Measurements from ENCODE around the gene TRIO.
"Not testable (repeated sequence)": the region's sequence is repeated elsewhere in the genome, so short reads cannot be mapped to it uniquely, and the experiment has no call there.

The TRIO gene

DNA sequence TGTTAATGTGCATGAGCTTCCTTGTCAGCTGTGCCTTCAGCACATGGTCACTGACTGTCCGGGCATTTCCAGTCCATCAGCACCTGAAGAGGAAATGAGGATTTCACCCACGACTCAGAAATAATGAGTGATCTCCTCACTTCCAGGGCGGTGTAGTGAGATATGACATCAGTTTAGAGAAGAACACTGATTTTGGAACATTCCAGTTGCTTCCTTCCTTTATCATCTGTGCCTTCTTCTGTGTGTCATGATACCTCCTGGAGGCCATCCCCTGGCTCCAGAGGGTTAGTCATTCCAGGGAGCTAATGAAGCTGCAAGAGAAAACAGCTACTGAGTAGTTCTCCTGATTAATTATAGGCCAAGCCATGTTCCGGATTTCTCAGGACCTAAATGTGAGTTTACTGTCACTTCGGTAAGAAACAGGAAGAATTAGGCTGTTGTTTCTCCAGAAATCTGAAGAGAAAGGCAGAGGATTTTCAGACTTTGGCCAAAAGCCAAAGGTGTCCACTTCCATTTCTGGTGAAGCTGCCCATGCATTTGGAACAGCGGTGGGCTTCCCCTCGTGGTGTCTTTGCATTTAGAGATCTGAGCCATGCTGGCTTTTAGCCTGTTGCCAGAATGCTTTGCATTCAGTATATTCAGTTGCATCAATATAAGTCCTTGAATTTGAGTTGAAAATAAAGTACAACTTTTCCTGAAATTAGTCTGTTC is 277.1 kb downstream of the TRIO start:
- H3K36me3 ChIP-seq (replicated peaks) = peaks cover 2% of the 10 kb centered on the region
- in situ Hi-C loops (cut with MboI; ENCODE audit: low sequenced_read_pairs) = no loop called here
- DNase-seq (ENCODE audit: low spot score in 2 of 2) = no peak

DNA sequence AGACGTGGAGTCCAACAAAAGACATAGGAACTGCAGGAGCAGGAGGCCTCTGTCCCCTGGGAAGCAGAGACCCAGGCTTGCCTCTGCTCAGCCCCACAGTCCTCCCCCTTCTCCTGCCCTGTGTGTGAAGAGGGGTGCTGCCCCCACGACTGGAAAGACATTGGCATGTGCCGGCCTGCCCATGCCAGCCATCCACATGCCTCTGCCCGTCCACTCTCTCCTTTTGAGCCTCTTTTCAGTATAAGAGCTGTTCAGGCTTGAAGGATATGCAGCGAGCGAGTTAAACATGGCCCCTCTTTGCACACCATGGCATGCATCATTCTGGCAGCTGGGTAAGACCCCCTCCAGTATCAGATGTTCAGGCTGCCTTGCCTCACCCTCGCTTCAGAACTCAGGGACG is 278.7 kb downstream of the TRIO start:
- no peaks in the 10 kb centered on the region; the same call in 1 of the 2 replicates for H3K36me3 ChIP-seq (replicated peaks)
- H3K27me3 ChIP-seq (ENCODE audit: low read depth) = no peaks in the 10 kb centered on the region
- H3K9me3 ChIP-seq = no peaks in the 10 kb centered on the region
- no peaks in the 10 kb centered on the region for H3K4me1 ChIP-seq
- DNase-seq (ENCODE audit: low spot score in 2 of 2) = no peak
- in situ Hi-C loops (cut with MboI; ENCODE audit: low sequenced_read_pairs) = no loop called here
- no peak overlapping the region for H3K4me3 ChIP-seq

More for the DNA sequence above, 277.1 kb downstream of the TRIO start:
- Histone ChIP-seq H3K4me1 (no peaks in the 10 kb centered on the region), H3K9me3 (no peaks in the 10 kb centered on the region), H3K4me3 (no peak overlapping the region), H3K27me3 (ENCODE audit: low read depth) (no peaks in the 10 kb centered on the region)

DNA sequence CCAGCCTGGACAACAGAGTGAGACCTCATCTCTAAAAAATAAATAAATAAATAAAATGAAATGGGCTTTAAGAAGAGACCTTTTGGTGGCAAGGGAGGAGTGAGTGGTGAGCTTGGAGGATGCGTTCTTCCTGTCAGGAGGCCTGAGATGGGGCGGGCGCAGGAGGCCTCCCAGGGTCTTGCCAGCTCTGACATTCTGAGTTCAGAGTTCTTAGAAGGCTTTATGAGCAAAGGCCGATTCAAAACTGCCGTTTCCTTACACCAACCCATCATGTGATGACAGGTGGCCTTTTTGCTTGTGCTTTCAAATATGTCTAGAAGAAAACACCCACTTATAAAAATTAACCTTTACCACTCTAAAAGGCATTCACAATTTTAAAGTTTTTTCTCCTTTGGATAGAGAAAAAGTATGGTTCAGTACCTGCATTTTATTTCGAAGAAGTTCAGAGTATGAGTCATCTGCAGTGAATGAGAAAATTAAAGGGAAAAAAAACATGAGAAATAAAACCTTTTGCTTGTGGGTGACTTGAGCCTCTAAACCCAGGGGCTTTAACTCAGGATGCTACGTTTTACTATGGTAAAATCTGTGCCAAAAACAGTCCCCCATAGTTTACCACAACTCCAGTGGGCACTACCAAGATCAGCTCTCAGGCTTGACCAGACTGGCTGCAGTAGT is 281.0 kb downstream of the TRIO start:
- H3K36me3 ChIP-seq (replicated peaks) = no peaks in the 10 kb centered on the region; the same call in 1 of the 2 replicates

DNA sequence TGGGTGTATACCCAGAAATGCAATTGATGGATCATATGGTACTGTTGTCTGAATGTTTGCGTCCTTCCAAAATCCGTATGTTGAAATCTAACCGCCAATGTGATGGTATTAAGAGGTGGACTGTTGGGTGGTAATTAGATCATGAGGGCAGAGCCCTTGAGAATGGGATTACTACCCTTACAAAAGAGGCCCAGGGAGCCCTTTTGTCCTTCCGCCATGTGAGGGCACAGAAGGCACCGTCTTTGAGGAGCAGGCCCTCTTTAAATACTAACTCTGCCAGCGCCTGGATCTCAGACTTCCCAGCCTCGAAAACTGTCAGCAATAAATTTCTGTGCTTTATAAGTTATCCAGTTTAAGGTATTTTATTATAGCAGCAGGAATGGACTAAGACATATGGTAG is 282.4 kb downstream of the TRIO start:
- Histone ChIP-seq H3K27me3 (ENCODE audit: low read depth) (no peaks in the 10 kb centered on the region), H3K4me1 (no peaks in the 10 kb centered on the region), H3K9me3 (no peaks in the 10 kb centered on the region), H3K36me3 (replicated peaks) (no peaks in the 10 kb centered on the region), H3K4me3 (no peak overlapping the region)
- in situ Hi-C loops (cut with MboI; ENCODE audit: low sequenced_read_pairs) = no loop called here
- DNase-seq (ENCODE audit: low spot score in 2 of 2) = no peak

More for the DNA sequence above, 281.0 kb downstream of the TRIO start:
- in situ Hi-C loops (cut with MboI; ENCODE audit: low sequenced_read_pairs) = no loop called here
- no peak for DNase-seq (ENCODE audit: low spot score in 2 of 2)
- no peaks in the 10 kb centered on the region for H3K4me1 ChIP-seq
- H3K4me3 ChIP-seq = no peak overlapping the region
- H3K27me3 ChIP-seq (ENCODE audit: low read depth) = no peaks in the 10 kb centered on the region
- H3K9me3 ChIP-seq = no peaks in the 10 kb centered on the region

DNA sequence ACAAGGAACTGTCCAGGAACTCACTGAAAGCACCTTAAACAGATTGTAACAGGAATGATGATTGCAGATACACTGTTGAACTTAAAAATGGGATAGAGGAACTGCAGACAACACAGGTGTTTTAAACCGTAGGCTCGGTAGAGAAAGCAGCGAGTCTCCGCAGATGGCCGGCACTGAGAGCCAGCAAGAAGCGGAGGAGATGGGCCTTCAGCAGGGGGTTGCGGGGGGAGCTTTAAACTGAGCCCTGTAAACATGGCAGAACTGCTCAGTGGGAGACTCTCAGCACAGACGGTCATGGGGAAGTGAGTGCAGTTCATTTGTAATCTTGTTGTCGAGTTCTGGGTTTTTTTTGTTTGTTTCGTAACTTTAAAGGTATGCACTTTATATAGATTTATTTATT is 283.4 kb downstream of the TRIO start:
- H3K36me3 ChIP-seq (replicated peaks) = no peaks in the 10 kb centered on the region
- no peak overlapping the region for H3K4me3 ChIP-seq
- H3K27me3 ChIP-seq (ENCODE audit: low read depth) = no peaks in the 10 kb centered on the region
- DNase-seq (ENCODE audit: low spot score in 2 of 2) = no peak
- in situ Hi-C loops (cut with MboI; ENCODE audit: low sequenced_read_pairs) = no loop called here
- H3K4me1 ChIP-seq = no peaks in the 10 kb centered on the region
- H3K9me3 ChIP-seq = no peaks in the 10 kb centered on the region

DNA sequence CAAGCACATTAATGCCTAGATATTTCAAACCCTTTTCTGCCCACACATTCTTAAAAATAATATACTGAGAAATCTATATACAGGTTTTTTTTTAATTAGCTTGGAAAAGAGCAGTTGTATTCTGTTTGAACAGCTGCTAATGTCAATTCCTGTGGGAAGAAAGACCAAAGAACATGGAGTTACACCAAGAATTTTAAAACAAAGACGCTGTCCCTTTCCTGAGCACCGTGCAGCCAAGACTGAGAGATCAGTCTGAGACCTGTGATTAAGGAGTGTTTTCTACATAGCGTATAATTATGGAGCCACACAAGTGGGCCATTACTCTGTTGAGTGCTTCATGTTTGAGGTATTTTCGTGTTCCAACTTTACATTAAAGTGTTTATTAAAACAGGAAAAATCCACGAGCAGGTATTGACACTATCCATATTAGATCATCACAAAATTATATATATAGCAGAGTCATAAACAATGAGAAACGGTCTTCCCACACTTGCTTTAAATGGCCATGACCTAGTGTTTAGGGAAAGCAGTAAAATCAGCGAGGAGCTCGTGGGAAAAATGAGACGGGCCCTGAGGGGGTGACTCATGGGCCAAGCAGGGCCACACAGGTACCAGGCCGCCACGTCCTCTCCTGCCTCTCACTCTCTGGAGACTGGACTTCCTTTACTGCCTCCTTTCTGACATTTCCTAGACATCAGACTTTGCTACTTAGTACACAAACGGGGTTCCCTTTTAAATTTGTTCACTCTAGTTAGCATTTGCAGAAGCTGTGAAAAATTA is 285.4 kb downstream of the TRIO start:
- DNase-seq (ENCODE audit: low spot score in 2 of 2) = no peak
- Histone ChIP-seq H3K36me3 (replicated peaks) (no peaks in the 10 kb centered on the region), H3K4me1 (no peaks in the 10 kb centered on the region), H3K4me3 (no peak overlapping the region), H3K27me3 (ENCODE audit: low read depth) (no peaks in the 10 kb centered on the region), H3K9me3 (no peaks in the 10 kb centered on the region)
- in situ Hi-C loops (cut with MboI; ENCODE audit: low sequenced_read_pairs) = no loop called here

DNA sequence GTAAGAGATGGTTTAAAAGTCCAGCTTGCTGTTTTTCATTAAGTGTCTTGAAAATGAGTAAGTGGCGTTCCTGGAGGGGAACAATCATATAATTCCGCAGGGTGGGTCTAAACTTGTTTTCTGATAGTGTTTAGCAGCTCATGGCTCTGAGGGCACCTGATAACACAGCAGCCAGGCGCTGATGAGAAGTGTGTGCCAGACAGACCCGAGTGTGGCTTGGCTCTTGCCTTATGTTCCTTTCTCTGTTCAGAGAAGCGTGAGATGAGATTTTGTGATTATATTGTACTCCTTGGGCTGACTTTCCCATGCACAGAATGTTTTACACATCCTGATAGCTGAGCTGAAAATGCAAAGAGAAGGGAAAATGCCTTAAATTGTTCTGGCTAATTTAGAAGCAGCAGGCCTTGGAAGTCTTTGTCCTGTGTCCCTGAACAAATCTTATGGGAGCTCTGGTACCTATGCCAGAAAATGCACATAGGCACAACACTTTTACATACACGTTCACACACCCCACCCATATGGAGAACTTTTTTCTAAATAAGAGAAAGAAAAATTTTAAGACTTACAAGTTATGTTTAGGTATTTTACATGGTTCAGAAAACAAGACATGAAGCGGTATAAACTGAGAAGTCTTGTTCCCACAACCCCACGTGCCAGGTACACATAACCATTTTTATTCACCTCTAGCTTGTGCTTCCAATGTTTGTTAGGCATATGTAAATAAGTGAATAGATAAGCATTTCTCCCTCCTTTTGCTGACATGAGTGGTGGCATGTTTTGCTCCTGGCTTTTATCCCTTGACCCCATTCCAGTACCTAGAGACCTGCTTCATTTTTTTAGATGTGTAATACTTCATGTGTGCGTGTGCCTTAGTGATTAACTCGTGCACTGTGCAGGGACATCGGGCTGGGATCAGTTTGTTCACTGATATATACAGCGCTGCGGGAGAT is 286.2 kb downstream of the TRIO start:
- no peaks in the 10 kb centered on the region for H3K36me3 ChIP-seq (replicated peaks)
- no peak for DNase-seq (ENCODE audit: low spot score in 2 of 2)
- no peaks in the 10 kb centered on the region for H3K9me3 ChIP-seq
- no peaks in the 10 kb centered on the region for H3K27me3 ChIP-seq (ENCODE audit: low read depth)
- in situ Hi-C loops (cut with MboI; ENCODE audit: low sequenced_read_pairs) = no loop called here
- no peaks in the 10 kb centered on the region for H3K4me1 ChIP-seq
- H3K4me3 ChIP-seq = no peak overlapping the region

DNA sequence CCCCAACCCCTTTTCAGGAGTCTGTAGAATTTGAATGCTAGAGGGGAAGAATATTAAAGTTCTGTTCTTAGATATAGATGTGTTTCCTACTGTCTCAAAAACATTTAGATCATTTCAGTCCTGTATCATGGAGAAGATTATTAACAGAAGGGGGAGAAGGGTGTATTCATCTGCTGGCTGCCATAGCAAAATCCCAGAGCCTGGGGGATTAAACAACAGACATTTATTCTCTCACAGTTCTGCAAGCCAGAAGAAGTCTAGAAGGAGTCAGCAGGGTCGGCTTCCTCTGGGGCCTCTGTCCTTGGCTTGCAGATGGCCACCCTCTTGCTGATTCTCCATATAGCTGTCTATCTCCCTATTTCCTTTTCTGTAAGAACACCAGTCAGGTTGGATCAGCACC is 288.4 kb downstream of the TRIO start:
- H3K4me3 ChIP-seq = no peak overlapping the region
- no peaks in the 10 kb centered on the region for H3K27me3 ChIP-seq (ENCODE audit: low read depth)
- H3K9me3 ChIP-seq = no peaks in the 10 kb centered on the region
- in situ Hi-C loops (cut with MboI; ENCODE audit: low sequenced_read_pairs) = no loop called here
- H3K4me1 ChIP-seq = no peaks in the 10 kb centered on the region
- DNase-seq (ENCODE audit: low spot score in 2 of 2) = no peak
- no peaks in the 10 kb centered on the region for H3K36me3 ChIP-seq (replicated peaks)

DNA sequence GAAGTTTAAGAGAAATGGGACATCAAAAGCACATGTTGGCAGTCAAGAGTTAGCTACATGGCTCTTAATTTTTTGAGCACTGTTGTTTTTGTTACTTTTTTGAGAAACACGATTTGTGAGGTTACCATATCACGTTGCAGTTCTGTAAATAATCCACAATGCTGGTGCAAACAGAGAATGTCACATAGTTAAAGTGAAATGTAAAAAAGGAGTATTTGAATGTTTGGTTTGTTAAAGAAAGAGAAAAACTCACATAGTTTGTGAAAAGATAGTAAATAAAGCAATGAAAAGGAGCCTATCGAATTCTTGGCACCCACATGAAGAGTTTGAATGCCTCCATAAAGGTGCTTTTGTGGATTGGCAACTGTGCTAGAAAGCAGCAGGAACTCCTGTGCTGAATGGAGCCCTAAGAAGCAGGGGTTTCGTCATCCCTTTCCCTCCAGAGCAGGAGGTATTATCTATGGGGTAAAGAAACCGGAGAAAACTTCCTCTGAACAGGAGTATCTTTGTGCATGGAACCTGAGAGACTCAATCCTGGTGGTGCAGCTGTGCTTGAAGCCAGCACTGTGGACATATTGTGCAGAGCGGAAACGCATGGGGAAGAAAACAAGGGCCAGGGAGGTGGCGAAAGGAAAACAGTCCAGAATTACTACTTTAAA is 289.9 kb downstream of the TRIO start:
- Histone ChIP-seq H3K27me3 (ENCODE audit: low read depth) (no peaks in the 10 kb centered on the region), H3K4me1 (no peaks in the 10 kb centered on the region), H3K36me3 (replicated peaks) (no peaks in the 10 kb centered on the region), H3K9me3 (no peaks in the 10 kb centered on the region), H3K4me3 (no peak overlapping the region)
- in situ Hi-C loops (cut with MboI; ENCODE audit: low sequenced_read_pairs) = no loop called here
- DNase-seq (ENCODE audit: low spot score in 2 of 2) = no peak

DNA sequence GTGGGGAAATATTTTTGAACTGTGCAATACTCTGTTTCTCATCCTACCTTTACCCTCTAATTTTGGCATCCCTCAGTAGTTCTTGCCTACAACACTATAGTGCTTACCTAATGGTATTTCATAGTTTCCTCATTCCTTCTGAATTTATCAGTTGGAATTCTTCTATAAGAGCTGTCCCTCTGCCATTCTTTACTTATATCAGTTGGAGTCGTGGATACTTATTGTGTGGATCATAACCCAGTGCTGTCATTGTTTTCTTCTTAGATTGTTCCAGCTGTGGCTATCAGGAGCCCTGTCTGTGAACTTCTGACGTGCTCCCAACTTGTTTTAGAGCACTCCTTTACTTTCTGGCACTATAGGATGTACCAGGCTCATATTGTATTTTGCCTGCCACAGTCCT is 292.3 kb downstream of the TRIO start:
- no peak overlapping the region for H3K4me3 ChIP-seq

DNA sequence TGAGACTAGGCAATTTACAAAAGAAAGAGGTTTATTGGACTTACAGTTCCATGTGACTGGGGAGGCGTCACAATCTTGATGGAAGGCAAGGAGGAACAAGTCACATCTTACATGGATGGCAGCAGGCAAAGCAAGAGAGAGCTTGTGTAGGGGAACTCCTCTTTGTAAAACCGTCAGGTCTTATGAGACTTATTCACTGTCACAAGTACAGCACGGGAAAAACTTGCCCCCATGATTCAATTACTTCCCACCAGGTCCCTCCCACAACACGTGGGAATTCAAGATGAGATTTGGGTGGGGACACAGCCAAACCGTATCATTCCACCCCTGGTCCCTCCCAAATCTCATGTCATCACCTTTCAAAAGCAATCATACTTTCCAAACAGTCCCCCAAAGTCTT is 293.0 kb downstream of the TRIO start:
- in situ Hi-C loops (cut with MboI; ENCODE audit: low sequenced_read_pairs); H3K9me3 ChIP-seq; H3K4me3 ChIP-seq; H3K27me3 ChIP-seq (ENCODE audit: low read depth); H3K36me3 ChIP-seq (replicated peaks); DNase-seq (ENCODE audit: low spot score in 2 of 2); H3K4me1 ChIP-seq: not testable (repeated sequence)

More for the DNA sequence above, 292.3 kb downstream of the TRIO start:
- Histone ChIP-seq H3K9me3 (no peaks in the 10 kb centered on the region), H3K27me3 (ENCODE audit: low read depth) (no peaks in the 10 kb centered on the region), H3K4me1 (no peaks in the 10 kb centered on the region), H3K36me3 (replicated peaks) (no peaks in the 10 kb centered on the region)
- in situ Hi-C loops (cut with MboI; ENCODE audit: low sequenced_read_pairs) = no loop called here
- DNase-seq (ENCODE audit: low spot score in 2 of 2) = no peak

DNA sequence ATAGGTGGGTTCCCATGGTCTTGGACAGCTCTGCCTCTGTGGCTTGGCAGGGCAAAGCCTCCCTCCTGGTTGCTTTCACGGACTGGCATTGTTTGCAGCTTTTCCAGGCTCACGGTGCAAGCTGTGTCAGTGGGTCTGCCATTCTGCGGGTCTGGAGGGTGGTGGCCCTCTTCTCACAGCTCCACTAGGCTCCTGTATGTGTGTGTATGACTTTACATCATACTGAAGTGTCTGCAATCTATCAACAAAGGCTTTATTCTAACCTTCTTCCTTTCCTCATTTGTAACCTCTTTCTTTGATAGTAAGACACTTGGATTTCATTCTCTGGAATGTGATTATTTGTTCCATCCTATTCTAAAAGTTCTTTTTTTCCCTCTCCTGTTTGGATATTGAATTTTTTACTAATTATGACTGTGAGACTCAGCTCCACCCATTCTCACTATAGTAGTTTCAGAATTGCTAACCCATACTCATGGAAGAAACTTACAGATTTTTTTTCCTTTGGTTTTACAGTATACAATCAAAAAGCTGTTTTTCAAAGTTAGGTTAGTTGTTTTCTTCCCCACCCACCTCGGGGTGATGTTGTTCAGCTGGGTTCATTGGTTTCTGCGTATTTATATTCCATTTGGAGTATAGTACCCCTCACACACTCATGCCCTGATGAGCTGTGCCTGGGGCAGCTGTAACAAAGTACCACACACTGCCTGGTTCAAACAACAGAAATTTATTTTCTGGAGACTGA is 293.8 kb downstream of the TRIO start:
- Histone ChIP-seq H3K9me3 (no peaks in the 10 kb centered on the region), H3K4me1 (no peaks in the 10 kb centered on the region), H3K27me3 (ENCODE audit: low read depth) (no peaks in the 10 kb centered on the region), H3K4me3 (no peak overlapping the region), H3K36me3 (replicated peaks) (no peaks in the 10 kb centered on the region)
- no peak for DNase-seq (ENCODE audit: low spot score in 2 of 2)
- in situ Hi-C loops (cut with MboI; ENCODE audit: low sequenced_read_pairs) = no loop called here

All from HAP-1 (cell line).